GM10266 (cell line): Measurements from ENCODE around the gene IGLL5.

Experiments used
- DNase-seq: peaks from one replicate; pipeline ENCODE4 v3.0.0; 2012; ENCODE audit errors: extremely low spot score
- CTCF ChIP-seq: IDR thresholded peaks from 2 replicates; pipeline ENCODE4 v1.5.1; 2012; ENCODE audit warnings: mild to moderate bottlenecking, low read depth; ENCODE audit not compliant: control insufficient read depth, insufficient read depth; ENCODE audit errors: missing control alignments

The IGLL5 gene

DNA sequence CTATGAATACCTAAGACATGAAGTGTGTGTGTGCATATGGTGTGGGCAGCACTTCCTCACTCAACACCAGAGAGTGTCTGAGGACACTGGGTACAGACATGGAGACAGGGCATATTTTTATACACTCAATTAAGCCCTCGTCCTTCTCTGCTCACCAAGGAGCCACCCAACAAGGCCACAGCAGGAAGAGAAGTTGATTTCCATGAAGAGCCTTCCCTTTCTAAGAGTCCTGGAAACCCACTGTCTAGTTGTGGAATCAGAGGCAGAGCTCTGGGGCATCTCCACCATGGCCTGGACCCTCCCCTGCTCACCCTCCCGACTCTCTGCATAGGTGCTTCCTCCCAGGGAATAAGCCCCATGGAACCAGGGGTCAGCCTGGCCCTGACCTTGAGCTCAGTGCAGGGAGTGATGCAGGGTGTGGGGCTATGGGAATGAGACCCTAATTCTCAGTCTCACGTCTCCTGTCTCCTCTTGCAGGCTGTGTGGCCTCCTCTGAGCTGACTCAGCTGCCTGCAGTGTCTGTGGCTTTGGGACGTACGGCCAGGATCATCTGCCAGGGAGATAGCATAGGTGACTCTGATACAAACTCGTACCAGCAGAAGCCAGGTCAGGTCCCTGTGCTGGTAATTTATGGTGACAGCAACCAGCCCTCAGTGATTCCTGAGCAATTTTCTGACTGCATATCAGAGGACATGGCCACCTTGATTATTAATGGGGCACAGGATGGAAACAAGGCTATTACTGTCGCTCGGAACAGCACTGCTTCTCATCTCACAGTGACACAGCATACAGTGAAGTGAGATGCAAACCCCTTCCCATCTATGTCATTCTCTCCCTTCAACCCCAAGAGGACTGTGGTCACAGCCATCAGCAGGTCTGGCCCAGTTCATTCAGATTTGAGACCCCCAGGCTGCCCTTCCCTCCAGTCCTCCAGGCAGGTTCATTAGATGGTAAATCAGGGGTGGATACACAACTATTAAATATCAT lies 14.6 kb upstream of the IGLL5 start:
- no peak for TF ChIP-seq CTCF
- no peak for DNase-seq

GRCh38 chr22:22877523-22878210 lies 9.9 kb upstream of the IGLL5 start:
- DNase-seq, result no peak
- peak; percentile 75 for TF ChIP-seq CTCF

GRCh38 chr22:22878211-22878570 lies 9.4 kb upstream of the IGLL5 start:
- no peak for DNase-seq
- no peak for TF ChIP-seq CTCF

DNA sequence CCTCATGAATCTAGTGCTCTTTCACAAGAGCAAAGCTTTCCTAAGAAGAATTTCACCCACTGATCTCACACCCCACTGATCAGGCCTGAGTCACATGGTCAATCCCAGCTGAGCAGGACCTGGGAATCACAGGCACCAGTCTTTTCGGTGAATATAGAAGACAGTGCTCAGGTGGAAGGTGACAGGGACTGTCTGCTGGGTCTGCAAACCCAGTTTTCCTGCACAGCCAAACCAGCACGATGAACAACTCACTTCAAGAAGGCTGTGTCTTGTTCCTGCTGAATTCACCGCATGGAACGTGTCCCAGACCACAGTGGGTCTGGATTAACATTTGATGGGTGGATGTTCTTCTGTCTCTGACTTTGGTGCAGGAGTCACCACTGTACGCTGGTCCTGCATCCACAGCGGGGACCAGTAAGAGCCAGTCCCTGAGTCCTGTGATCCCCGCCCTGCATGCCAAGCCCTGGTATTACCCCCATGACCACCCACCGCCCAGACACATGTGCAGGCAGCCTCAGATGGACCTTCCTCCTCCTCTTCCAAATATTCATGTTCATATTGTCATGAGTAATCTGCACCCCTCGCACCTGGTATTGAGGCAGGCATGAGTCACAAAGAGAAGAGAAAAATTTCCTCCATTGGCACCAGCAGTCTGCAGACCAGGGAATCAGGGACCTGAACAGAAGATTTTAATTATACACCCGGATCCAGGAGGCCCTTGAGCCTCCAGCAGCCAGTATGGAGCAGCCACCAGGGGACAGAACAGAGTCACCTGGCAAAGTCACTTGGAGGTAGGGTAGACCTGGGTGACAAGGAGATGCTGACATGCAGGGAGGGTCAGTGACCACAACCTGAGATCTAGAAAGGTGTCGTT lies 8.6 kb upstream of the IGLL5 start:
- TF ChIP-seq CTCF, result peak; percentile 12
- DNase-seq, result no peak

DNA sequence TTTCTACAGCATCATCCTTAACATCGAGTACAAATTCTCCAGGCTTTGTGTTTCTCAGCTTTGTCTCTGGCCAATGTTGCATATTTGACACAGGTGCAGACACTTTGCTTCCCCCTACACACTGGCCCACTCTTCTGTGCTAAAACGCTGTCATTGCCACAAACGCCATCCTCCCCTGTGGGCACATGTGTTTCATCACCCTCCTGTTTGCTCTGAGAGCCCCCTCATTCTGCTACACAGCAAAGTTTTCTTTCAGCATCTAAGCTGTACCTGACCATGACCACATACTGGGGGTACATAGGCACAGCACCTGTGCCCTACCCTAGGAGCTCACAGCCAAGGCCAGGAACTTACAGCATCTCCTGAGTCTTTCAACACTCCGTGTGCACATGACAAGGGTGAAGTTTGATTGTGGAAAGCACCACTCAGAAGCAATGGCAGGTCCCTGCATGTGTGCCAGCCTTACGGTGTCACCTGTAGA lies 7.9 kb upstream of the IGLL5 start:
- TF ChIP-seq CTCF, result no peak
- no peak for DNase-seq

GRCh38 chr22:22880645-22881044 lies 7.0 kb upstream of the IGLL5 start:
- no peak for DNase-seq
- TF ChIP-seq CTCF, result no peak
